SK-N-SH (cell line): ENCODE measurements around the gene EML1. TPM values are rescaled to one million over a fixed set of nuclear protein-coding genes. Genes with fewer than 3 reads are reported as not detected.

ENCODE experiments used
- CTCF ChIA-PET: fragments of 300-600, 350-600 bp; formaldehyde crosslinking; extraction: SDS; loops from one replicate; lab custom pipeline; 2021; lab: Yijun Ruan, JAX
- POLR2A ChIA-PET: fragments of 350-600 bp; sonication (Branson Sonifier 250); formaldehyde crosslinking; extraction: SDS; loops from one replicate; lab custom pipeline; 2020; ENCODE audit warnings: antibody characterized with exemption, inconsistent platforms; lab: Yijun Ruan, JAX
- DNase-seq: peaks from one replicate; pipeline ENCODE4 v3.0.0; 2012
- H2AFZ ChIP-seq: fragments of 200-600 bp; sonication (generic); 2 replicates; pipeline ENCODE4 v1.8.1; 2016; ENCODE audit warnings: antibody characterized with exemption, mild to moderate bottlenecking, low read depth
- H3F3A ChIP-seq: fragments of 200-600 bp; sonication (generic); replicated peaks from 2 replicates; pipeline ENCODE3; 2016; ENCODE audit warnings: antibody characterized with exemption, mild to moderate bottlenecking; ENCODE audit not compliant: insufficient read depth
- H3K27ac ChIP-seq, 2 experiments: fragments of 200-500 bp in 1 of 2; fragments of 200-600 bp in 1 of 2; sonication (Bioruptor generic) in 1 of 2; sonication (generic), shearing (Covaris generic) in 1 of 2; 2 replicates each; pipeline versions ENCODE4 v1.5.1 to v1.6.1; 2014 to 2016; ENCODE audit warnings: low read depth in 2 of 2, inconsistent platforms in 1 of 2, low read length in 1 of 2, mild to moderate bottlenecking in 1 of 2, mixed read lengths in 1 of 2
- H3K27me3 ChIP-seq: fragments of 200-600 bp; sonication (generic), shearing (Covaris generic); 2 replicates; pipeline ENCODE4 v1.6.1; 2016; ENCODE audit warnings: mixed run types; ENCODE audit not compliant: insufficient read depth
- H3K36me3 ChIP-seq, 2 experiments: fragments of 200-500 bp in 1 of 2; fragments of 200-600 bp in 1 of 2; sonication (Bioruptor generic) in 1 of 2; sonication (generic) in 1 of 2; replicated peaks in 1 of 2; 2 replicates each; pipeline versions ENCODE3 to v1.5.1; 2014 to 2016; ENCODE audit warnings: low read length in 1 of 2, mild to moderate bottlenecking in 1 of 2; ENCODE audit not compliant: insufficient read depth in 2 of 2, control insufficient read depth in 1 of 2
- H3K4me1 ChIP-seq, 2 experiments: fragments of 200-500 bp in 1 of 2; fragments of 200-600 bp in 1 of 2; sonication (Bioruptor generic) in 1 of 2; sonication (generic), shearing (Covaris generic) in 1 of 2; 2 replicates each; pipeline versions ENCODE4 v1.5.1 to v1.6.1; 2014 to 2016; ENCODE audit warnings: low read depth in 1 of 2, low read length in 1 of 2, mixed run types in 1 of 2; ENCODE audit not compliant: insufficient read depth in 2 of 2, control insufficient read depth in 1 of 2
- H3K4me2 ChIP-seq: fragments of 200-600 bp; sonication (generic), shearing (Covaris generic); 2 replicates; pipeline ENCODE4 v1.6.1; 2017; ENCODE audit warnings: mixed run types
- H3K4me3 ChIP-seq, 2 experiments: fragments of 200-500 bp in 1 of 2; fragments of 200-600 bp in 1 of 2; sonication (Bioruptor generic) in 1 of 2; sonication (generic), shearing (Covaris generic) in 1 of 2; 2 replicates each; pipeline versions ENCODE4 v1.5.1 to v1.8.1; 2014 to 2016; ENCODE audit warnings: low read depth in 2 of 2, inconsistent platforms in 1 of 2, low read length in 1 of 2, mild to moderate bottlenecking in 1 of 2, mixed read lengths in 1 of 2, moderate library complexity in 1 of 2
- H3K79me2 ChIP-seq: fragments of 200-600 bp; sonication (generic); 2 replicates; pipeline ENCODE4 v1.8.1; 2017; ENCODE audit warnings: mild to moderate bottlenecking; ENCODE audit not compliant: insufficient read depth
- H3K9ac ChIP-seq: fragments of 200-600 bp; sonication (generic); 2 replicates; pipeline ENCODE4 v1.6.1; 2017; ENCODE audit warnings: mixed run types
- H3K9me2 ChIP-seq: fragments of 200-600 bp; sonication (generic); 2 replicates; pipeline ENCODE4 v1.6.1; 2017; ENCODE audit warnings: mixed run types
- H3K9me3 ChIP-seq: fragments of 200-600 bp; sonication (generic); 2 replicates; pipeline ENCODE4 v1.6.1; 2017; ENCODE audit warnings: mixed run types, mild to moderate bottlenecking, moderate library complexity
- H4K20me1 ChIP-seq: fragments of 200-600 bp; sonication (generic); 2 replicates; pipeline ENCODE4 v1.6.1; 2017; ENCODE audit warnings: mild to moderate bottlenecking, mixed run types; ENCODE audit not compliant: insufficient read depth
- EZH2phosphoT487 ChIP-seq: fragments of 200-600 bp; sonication (generic); IDR thresholded peaks from 2 replicates; pipeline ENCODE4 v1.6.1; 2017; ENCODE audit warnings: low read depth, mixed run types, mild to moderate bottlenecking, antibody characterized with exemption, moderate library complexity, borderline replicate concordance
- FOXJ3 ChIP-seq: sonication (generic); formaldehyde crosslinking; IDR thresholded peaks from 2 replicates; pipeline ENCODE4 v1.5.1; 2020; ENCODE audit warnings: mild to moderate bottlenecking, missing genetic modification reagents
- GABPA ChIP-seq: IDR thresholded peaks from 2 replicates; pipeline ENCODE4 v1.4.0; 2012; ENCODE audit warnings: low read depth, mild to moderate bottlenecking
- JUND ChIP-seq: IDR thresholded peaks from 2 replicates; pipeline ENCODE4 v1.4.0; 2012
- MXI1 ChIP-seq: IDR thresholded peaks from 2 replicates; pipeline ENCODE4 v1.6.1; 2012; ENCODE audit warnings: mild to moderate bottlenecking, low read depth, low read length, improper control_type of control experiment
- POLR2AphosphoS5 ChIP-seq: IDR thresholded peaks from 2 replicates; pipeline ENCODE4 v1.6.1; 2012; ENCODE audit warnings: low read depth, low read length
- RFX5 ChIP-seq: IDR thresholded peaks from 2 replicates; pipeline ENCODE4 v1.6.1; 2012; ENCODE audit warnings: mild to moderate bottlenecking, improper control_type of control experiment, low read length
- RXRA ChIP-seq: IDR thresholded peaks from 2 replicates; pipeline ENCODE4 v1.4.0; 2012; ENCODE audit warnings: low read depth, mild to moderate bottlenecking, borderline replicate concordance
- TAF1 ChIP-seq: IDR thresholded peaks from 2 replicates; pipeline ENCODE4 v1.6.1; 2012; ENCODE audit warnings: low read depth, mild to moderate bottlenecking, low read length, moderate library complexity, borderline replicate concordance
- TEAD4 ChIP-seq: IDR thresholded peaks from 2 replicates; pipeline ENCODE4 v1.4.0; 2012; ENCODE audit warnings: mild to moderate bottlenecking, borderline replicate concordance; ENCODE audit not compliant: insufficient read depth
- YY1 ChIP-seq: IDR thresholded peaks from 2 replicates; pipeline ENCODE4 v1.4.0; 2012; ENCODE audit warnings: low read depth, mild to moderate bottlenecking
- WGBS: methylation state at CpG from one replicate; pipeline ENCODE4 v1.1.6; 2017; ENCODE audit warnings: low lambda C conversion rate; 5-methylcytosine and 5-hydroxymethylcytosine counted together
- polyA plus RNA-seq, 3 experiments: library from polyadenylated mRNA; depleted of rRNA; stranded (reverse); fragments of >200 nt; gene quantifications; 2 replicates each; pipeline ENCODE4 v1.2.3, GENCODE V29; 2012
- TF ChIP-seq, protein P1 (sequence below): IDR thresholded peaks from 2 replicates; pipeline ENCODE4 v1.6.1; 2012; ENCODE audit warnings: mild to moderate bottlenecking, low read depth, low read length, moderate library complexity
- TF ChIP-seq, protein P2 (sequence below): IDR thresholded peaks from 2 replicates; pipeline ENCODE4; 2012
- TF ChIP-seq, protein P3 (sequence below): IDR thresholded peaks from 2 replicates; pipeline ENCODE4 v1.4.0; 2012; ENCODE audit warnings: low read depth, borderline replicate concordance
- TF ChIP-seq, protein P4 (sequence below): fragments of 150-350 bp; IDR thresholded peaks from 2 replicates; pipeline ENCODE4 v1.6.1; 2016; ENCODE audit warnings: mild to moderate bottlenecking, low read depth, low read length
- TF ChIP-seq, protein P5 (sequence below): IDR thresholded peaks from 2 replicates; pipeline ENCODE4 v1.4.0; 2012; ENCODE audit warnings: low read depth
- TF ChIP-seq, protein P6 (sequence below): IDR thresholded peaks from 2 replicates; pipeline ENCODE4 v1.4.0; 2012; ENCODE audit warnings: low read depth, borderline replicate concordance

EML1 gene
- polyA plus RNA-seq, 1 of the 3 experiments (the other 2 are of a cell fraction), result 6.3 TPM

DNA sequence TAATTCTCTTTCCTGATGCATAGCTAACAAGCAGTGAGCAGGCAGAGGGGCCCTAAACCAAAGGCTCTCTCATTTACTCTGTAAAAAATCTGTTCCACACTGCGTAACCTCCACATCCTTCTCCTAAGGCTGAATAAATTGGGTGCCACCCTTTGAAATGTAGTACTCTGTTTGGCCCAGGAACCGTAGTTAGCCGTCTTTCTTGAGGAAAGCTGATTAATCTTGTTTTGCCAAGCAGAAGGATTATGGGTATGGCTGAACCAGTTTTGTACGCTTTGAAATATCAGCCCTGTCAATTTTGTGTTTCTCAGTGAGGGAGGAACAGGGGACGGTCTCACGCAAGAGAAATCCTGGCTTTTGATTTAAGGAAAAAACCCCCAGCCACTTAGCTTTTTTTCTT is 19.7 kb downstream of the EML1 start:
- Histone ChIP-seq H3K36me3 (no peaks in the 10 kb centered on the region), H3K9ac (no peak overlapping the region), H3K9me2 (no peaks in the 10 kb centered on the region), H3K4me3 (no peak overlapping the region), H3F3A (no peaks in the 10 kb centered on the region), H3K4me1 (peaks cover 0 to 18% of the 10 kb centered on the region in 2 experiments; a peak in 2 of 4 replicates), H3K9me3 (no peaks in the 10 kb centered on the region), H2AFZ (no peak overlapping the region), H3K79me2 (no peaks in the 10 kb centered on the region), H3K27me3 (no peaks in the 10 kb centered on the region), H4K20me1 (peaks cover 12% of the 10 kb centered on the region; the same call in 1 of the 2 replicates), H3K27ac (no peak overlapping the region), H3K4me2 (no peak overlapping the region)
- ChIA-PET POLR2A (interaction anchor here (1.3 kb wide), 1 partner anchor 20 kb away, joined by 3 read pairs; the partner anchor contains the start of gene EML1), CTCF (interaction anchor here (1.2 kb wide), 1 partner anchor 66 kb away, joined by 4 read pairs; no protein-coding TSS in a partner anchor)
- DNase-seq, result no peak
- TF ChIP-seq, protein P1, sequence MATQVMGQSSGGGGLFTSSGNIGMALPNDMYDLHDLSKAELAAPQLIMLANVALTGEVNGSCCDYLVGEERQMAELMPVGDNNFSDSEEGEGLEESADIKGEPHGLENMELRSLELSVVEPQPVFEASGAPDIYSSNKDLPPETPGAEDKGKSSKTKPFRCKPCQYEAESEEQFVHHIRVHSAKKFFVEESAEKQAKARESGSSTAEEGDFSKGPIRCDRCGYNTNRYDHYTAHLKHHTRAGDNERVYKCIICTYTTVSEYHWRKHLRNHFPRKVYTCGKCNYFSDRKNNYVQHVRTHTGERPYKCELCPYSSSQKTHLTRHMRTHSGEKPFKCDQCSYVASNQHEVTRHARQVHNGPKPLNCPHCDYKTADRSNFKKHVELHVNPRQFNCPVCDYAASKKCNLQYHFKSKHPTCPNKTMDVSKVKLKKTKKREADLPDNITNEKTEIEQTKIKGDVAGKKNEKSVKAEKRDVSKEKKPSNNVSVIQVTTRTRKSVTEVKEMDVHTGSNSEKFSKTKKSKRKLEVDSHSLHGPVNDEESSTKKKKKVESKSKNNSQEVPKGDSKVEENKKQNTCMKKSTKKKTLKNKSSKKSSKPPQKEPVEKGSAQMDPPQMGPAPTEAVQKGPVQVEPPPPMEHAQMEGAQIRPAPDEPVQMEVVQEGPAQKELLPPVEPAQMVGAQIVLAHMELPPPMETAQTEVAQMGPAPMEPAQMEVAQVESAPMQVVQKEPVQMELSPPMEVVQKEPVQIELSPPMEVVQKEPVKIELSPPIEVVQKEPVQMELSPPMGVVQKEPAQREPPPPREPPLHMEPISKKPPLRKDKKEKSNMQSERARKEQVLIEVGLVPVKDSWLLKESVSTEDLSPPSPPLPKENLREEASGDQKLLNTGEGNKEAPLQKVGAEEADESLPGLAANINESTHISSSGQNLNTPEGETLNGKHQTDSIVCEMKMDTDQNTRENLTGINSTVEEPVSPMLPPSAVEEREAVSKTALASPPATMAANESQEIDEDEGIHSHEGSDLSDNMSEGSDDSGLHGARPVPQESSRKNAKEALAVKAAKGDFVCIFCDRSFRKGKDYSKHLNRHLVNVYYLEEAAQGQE, result no peak
- TF ChIP-seq RFX5 (no peak), JUND (no peak), FOXJ3 (CRISPR knock-in tag) (no peak), TAF1 (no peak), POLR2AphosphoS5 (no peak), RXRA (no peak), GABPA (no peak), MXI1 (no peak), YY1 (no peak), EZH2phosphoT487 (no peak), TEAD4 (no peak)
- TF ChIP-seq, protein P2, sequence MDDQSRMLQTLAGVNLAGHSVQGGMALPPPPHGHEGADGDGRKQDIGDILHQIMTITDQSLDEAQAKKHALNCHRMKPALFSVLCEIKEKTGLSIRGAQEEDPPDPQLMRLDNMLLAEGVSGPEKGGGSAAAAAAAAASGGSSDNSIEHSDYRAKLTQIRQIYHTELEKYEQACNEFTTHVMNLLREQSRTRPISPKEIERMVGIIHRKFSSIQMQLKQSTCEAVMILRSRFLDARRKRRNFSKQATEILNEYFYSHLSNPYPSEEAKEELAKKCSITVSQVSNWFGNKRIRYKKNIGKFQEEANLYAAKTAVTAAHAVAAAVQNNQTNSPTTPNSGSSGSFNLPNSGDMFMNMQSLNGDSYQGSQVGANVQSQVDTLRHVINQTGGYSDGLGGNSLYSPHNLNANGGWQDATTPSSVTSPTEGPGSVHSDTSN, result no peak
- TF ChIP-seq, protein P3, sequence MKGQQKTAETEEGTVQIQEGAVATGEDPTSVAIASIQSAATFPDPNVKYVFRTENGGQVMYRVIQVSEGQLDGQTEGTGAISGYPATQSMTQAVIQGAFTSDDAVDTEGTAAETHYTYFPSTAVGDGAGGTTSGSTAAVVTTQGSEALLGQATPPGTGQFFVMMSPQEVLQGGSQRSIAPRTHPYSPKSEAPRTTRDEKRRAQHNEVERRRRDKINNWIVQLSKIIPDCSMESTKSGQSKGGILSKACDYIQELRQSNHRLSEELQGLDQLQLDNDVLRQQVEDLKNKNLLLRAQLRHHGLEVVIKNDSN, result no peak
- TF ChIP-seq, protein P4, sequence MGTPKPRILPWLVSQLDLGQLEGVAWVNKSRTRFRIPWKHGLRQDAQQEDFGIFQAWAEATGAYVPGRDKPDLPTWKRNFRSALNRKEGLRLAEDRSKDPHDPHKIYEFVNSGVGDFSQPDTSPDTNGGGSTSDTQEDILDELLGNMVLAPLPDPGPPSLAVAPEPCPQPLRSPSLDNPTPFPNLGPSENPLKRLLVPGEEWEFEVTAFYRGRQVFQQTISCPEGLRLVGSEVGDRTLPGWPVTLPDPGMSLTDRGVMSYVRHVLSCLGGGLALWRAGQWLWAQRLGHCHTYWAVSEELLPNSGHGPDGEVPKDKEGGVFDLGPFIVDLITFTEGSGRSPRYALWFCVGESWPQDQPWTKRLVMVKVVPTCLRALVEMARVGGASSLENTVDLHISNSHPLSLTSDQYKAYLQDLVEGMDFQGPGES, result no peak
- TF ChIP-seq, protein P5, sequence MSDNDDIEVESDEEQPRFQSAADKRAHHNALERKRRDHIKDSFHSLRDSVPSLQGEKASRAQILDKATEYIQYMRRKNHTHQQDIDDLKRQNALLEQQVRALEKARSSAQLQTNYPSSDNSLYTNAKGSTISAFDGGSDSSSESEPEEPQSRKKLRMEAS, result no peak
- TF ChIP-seq, protein P6, sequence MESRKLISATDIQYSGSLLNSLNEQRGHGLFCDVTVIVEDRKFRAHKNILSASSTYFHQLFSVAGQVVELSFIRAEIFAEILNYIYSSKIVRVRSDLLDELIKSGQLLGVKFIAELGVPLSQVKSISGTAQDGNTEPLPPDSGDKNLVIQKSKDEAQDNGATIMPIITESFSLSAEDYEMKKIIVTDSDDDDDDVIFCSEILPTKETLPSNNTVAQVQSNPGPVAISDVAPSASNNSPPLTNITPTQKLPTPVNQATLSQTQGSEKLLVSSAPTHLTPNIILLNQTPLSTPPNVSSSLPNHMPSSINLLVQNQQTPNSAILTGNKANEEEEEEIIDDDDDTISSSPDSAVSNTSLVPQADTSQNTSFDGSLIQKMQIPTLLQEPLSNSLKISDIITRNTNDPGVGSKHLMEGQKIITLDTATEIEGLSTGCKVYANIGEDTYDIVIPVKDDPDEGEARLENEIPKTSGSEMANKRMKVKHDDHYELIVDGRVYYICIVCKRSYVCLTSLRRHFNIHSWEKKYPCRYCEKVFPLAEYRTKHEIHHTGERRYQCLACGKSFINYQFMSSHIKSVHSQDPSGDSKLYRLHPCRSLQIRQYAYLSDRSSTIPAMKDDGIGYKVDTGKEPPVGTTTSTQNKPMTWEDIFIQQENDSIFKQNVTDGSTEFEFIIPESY, result no peak
- 93% methylated on average over 6 of the region's 6 CpGs for whole genome bisulfite sequencing
